Activated naive CD4-positive, alpha-beta T cell treated with anti-CD3 and anti-CD28 coated beads for 36 hours (primary cell): ENCODE measurements around the gene CS. TPM values are rescaled to one million over a fixed set of nuclear protein-coding genes. Genes with fewer than 3 reads are reported as not detected.
"Not testable (repeated sequence)": the region's sequence is repeated elsewhere in the genome, so short reads cannot be mapped to it uniquely, and the experiment has no call there.

ENCODE experiments used
- CTCF ChIA-PET: fragments of 350-600 bp; sonication (Branson Sonifier 250); formaldehyde crosslinking; loops from one replicate; lab custom pipeline; 2021; ENCODE audit warnings: antibody characterized with exemption; lab: Charles Lee
- DNase-seq: peaks from one replicate; pipeline ENCODE4 v3.0.0-alpha.2; 2020
- H3K27ac Mint-ChIP-seq: one replicate; pipeline ENCODE4 v1.8.0; 2021; ENCODE audit warnings: mild to moderate bottlenecking, mixed read lengths
- H3K27me3 Mint-ChIP-seq: one replicate; pipeline ENCODE4 v1.8.0; 2021; ENCODE audit warnings: low read depth, mixed read lengths
- H3K36me3 Mint-ChIP-seq: one replicate; pipeline ENCODE4 v1.8.0; 2021; ENCODE audit warnings: low read depth, mixed read lengths
- H3K4me1 Mint-ChIP-seq: one replicate; pipeline ENCODE4 v1.8.0; 2021; ENCODE audit warnings: low read depth, mixed read lengths
- H3K4me3 Mint-ChIP-seq: one replicate; pipeline ENCODE4 v1.8.0; 2021; ENCODE audit warnings: mild to moderate bottlenecking, moderate library complexity, mixed read lengths
- H3K9me3 Mint-ChIP-seq: one replicate; pipeline ENCODE4 v1.8.0; 2021; ENCODE audit warnings: mixed read lengths
- intact Hi-C: fragments of 100-400 bp; cut with micrococcal nuclease; formaldehyde crosslinking; loops from one replicate; pipeline ENCODE4 v1.15.1; 2023
- total RNA-seq, 2 experiments: library from RNA; stranded (reverse); gene quantifications; one replicate each; pipeline ENCODE4 v1.2.3, GENCODE V29; 2021

Gene CS
- total RNA-seq, 2 experiments from 2014 or later = 330 to 336 TPM

GRCh38 chr12:56298828-56299227 is 1.3 kb downstream of the CS start:
- peaks cover 47% of the 10 kb centered on the region for H3K4me1 Mint-ChIP-seq
- intact Hi-C loops = no loop called here
- CTCF ChIA-PET = interaction anchor here (0.9 to 1.5 kb wide), 7 partner anchors 10 to 165 kb away, joined by 3 to 5 read pairs (median 4); partner anchors contain the start of genes RNF41 and SMARCC2

DNA sequence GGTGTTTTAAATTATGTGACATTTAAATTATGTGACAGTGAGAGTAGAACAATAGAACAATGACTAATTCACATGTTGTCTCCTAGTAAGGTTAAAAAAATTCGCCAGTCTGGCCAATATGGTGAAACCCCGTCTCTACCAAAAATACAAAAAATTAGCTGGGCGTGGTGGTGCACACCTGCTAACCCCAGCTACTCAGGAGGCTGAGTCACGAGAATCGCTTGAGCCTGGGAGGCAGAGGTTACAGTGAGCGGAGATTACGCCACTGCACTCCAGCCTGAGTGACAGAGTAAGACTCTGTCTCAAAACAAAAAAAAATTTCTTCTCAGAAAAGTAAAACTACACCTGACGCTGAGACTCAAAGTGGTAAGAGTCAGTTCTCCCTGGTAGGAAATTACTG is 2.7 kb downstream of the CS start:
- no peak for DNase-seq
- Mint-ChIP-seq H3K4me3 (no peak overlapping the region), H3K4me1 (peaks cover 53% of the 10 kb centered on the region), H3K36me3 (peaks cover 22% of the 10 kb centered on the region), H3K27ac (no peak overlapping the region), H3K27me3 (no peaks in the 10 kb centered on the region), H3K9me3 (no peaks in the 10 kb centered on the region)
- CTCF ChIA-PET = interaction anchor here (1.1 to 1.5 kb wide), 4 partner anchors 11 to 166 kb away, joined by 3 to 5 read pairs (median 4); no protein-coding TSS in a partner anchor
- intact Hi-C loops = no loop called here

More at GRCh38 chr12:56298828-56299227, 1.3 kb downstream of the CS start:
- H3K27me3 Mint-ChIP-seq = no peaks in the 10 kb centered on the region
- no peaks in the 10 kb centered on the region for H3K9me3 Mint-ChIP-seq
- H3K27ac Mint-ChIP-seq = peak overlapping the region; percentile 71
- no peak for DNase-seq
- H3K36me3 Mint-ChIP-seq = peaks cover 20% of the 10 kb centered on the region
- peak overlapping the region; percentile 91 for H3K4me3 Mint-ChIP-seq

GRCh38 chr12:56296295-56296694 is 3.8 kb downstream of the CS start:
- no peaks in the 10 kb centered on the region for H3K9me3 Mint-ChIP-seq
- H3K4me3 Mint-ChIP-seq = no peak overlapping the region
- H3K36me3 Mint-ChIP-seq = peaks cover 23% of the 10 kb centered on the region
- CTCF ChIA-PET = interaction anchor here (1.3 to 1.4 kb wide), 2 partner anchors 41 to 167 kb away, joined by 3 to 4 read pairs; no protein-coding TSS in a partner anchor
- intact Hi-C loops = no loop called here
- no peak for DNase-seq
- H3K27ac Mint-ChIP-seq = peak overlapping the region; percentile 15
- no peaks in the 10 kb centered on the region for H3K27me3 Mint-ChIP-seq
- H3K4me1 Mint-ChIP-seq = peaks cover 60% of the 10 kb centered on the region

GRCh38 chr12:56293795-56294194 is 6.3 kb downstream of the CS start:
- CTCF ChIA-PET = interaction anchor here (0.9 kb wide), 1 partner anchor 17 kb away, joined by 4 read pairs; no protein-coding TSS in a partner anchor
- H3K4me3 Mint-ChIP-seq = no peak overlapping the region
- intact Hi-C loops = no loop called here
- H3K36me3 Mint-ChIP-seq = peaks cover 26% of the 10 kb centered on the region
- peaks cover 62% of the 10 kb centered on the region for H3K4me1 Mint-ChIP-seq
- no peaks in the 10 kb centered on the region for H3K27me3 Mint-ChIP-seq
- H3K27ac Mint-ChIP-seq = no peak overlapping the region
- no peak for DNase-seq
- H3K9me3 Mint-ChIP-seq = no peaks in the 10 kb centered on the region

GRCh38 chr12:56288705-56289387 is 11.3 kb downstream of the CS start:
- Mint-ChIP-seq H3K36me3 (peaks cover 14% of the 10 kb centered on the region), H3K4me3 (no peak overlapping the region), H3K27me3 (no peaks in the 10 kb centered on the region), H3K27ac (no peak overlapping the region), H3K4me1 (peaks cover 33% of the 10 kb centered on the region), H3K9me3 (no peaks in the 10 kb centered on the region)
- intact Hi-C loops = no loop called here
- CTCF ChIA-PET = interaction anchor here (0.7 to 1.2 kb wide), 2 partner anchors 9 to 99 kb away, joined by 3 read pairs; partner anchors contain the start of gene SMARCC2
- DNase-seq = no peak

- Mint-ChIP-seq H3K36me3 (peaks cover 25% of the 10 kb centered on the region), H3K27ac (peak overlapping the region; percentile 44), H3K4me1 (peaks cover 14% of the 10 kb centered on the region), H3K9me3 (no peaks in the 10 kb centered on the region), H3K27me3 (no peaks in the 10 kb centered on the region), H3K4me3 (no peak overlapping the region)
- no peak for DNase-seq
- intact Hi-C loops = no loop called here
- CTCF ChIA-PET = interaction anchor here (0.9 to 1.2 kb wide), 3 partner anchors 10 to 162 kb away, joined by 3 to 4 read pairs (median 3); no protein-coding TSS in a partner anchor
Observed at GRCh38 chr12:56286044-56286830, 13.9 kb downstream of the CS start.

DNA sequence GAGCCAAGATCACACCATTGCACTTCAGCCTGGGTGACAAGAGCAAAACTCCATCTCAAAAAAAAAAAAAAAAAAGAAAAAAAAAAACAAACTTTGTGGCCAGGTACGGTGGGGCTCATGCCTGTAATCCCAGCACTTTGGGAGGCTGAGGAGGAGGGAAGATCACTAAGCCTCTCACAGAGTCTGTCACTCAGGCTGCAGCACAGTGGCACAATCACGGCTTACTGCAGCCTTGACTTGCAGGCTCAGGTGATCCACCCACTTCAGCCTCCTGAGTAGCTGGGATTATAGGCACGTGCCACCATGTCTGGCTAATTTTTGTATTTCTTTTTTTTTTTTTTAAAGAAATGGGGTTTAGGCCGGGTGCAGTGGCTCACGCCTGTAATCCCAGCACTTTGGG is 15.9 kb downstream of the CS start:
- DNase-seq, H3K4me3 Mint-ChIP-seq, H3K4me1 Mint-ChIP-seq, H3K9me3 Mint-ChIP-seq, intact Hi-C loops, H3K27ac Mint-ChIP-seq, H3K27me3 Mint-ChIP-seq: not testable (repeated sequence)
- peaks cover 24% of the 10 kb centered on the region for H3K36me3 Mint-ChIP-seq
- CTCF ChIA-PET = interaction anchor here (0.6 to 1.0 kb wide), 3 partner anchors 13 to 115 kb away, joined by 3 to 4 read pairs (median 4); no protein-coding TSS in a partner anchor

GRCh38 chr12:56282579-56282978 is 17.6 kb downstream of the CS start:
- H3K27ac Mint-ChIP-seq = peak overlapping the region; percentile 2
- H3K4me1 Mint-ChIP-seq = peaks cover 2% of the 10 kb centered on the region
- intact Hi-C loops = no loop called here
- DNase-seq = no peak
- CTCF ChIA-PET = no interaction called here
- H3K4me3 Mint-ChIP-seq = no peak overlapping the region
- H3K27me3 Mint-ChIP-seq = no peaks in the 10 kb centered on the region
- H3K36me3 Mint-ChIP-seq = peaks cover 28% of the 10 kb centered on the region
- H3K9me3 Mint-ChIP-seq = no peaks in the 10 kb centered on the region

DNA sequence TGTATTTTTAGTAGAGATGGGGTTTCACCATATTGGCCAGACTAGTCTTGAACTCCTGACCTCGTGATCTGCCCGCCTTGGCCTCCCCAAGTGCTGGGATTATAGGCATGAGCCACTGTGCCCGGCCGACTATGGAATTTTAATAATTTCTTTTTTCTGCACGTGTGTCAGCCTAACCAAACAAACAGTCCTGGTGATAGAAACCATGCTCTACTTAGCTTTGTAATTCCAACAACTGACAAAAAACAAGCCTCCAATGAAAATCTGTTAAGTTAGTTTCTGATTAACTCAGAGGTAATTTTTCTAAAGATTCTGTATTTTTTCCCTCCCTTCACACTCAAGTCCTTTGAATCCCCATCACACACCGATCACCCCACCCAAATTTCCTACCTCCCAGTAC is 18.1 kb downstream of the CS start:
- peaks cover 2% of the 10 kb centered on the region for H3K4me1 Mint-ChIP-seq
- CTCF ChIA-PET = no interaction called here
- no peaks in the 10 kb centered on the region for H3K27me3 Mint-ChIP-seq
- H3K27ac Mint-ChIP-seq = peak overlapping the region; percentile 2
- no peak for DNase-seq
- intact Hi-C loops = no loop called here
- H3K36me3 Mint-ChIP-seq = peaks cover 28% of the 10 kb centered on the region
- no peaks in the 10 kb centered on the region for H3K9me3 Mint-ChIP-seq
- no peak overlapping the region for H3K4me3 Mint-ChIP-seq

GRCh38 chr12:56280849-56281248 is 19.3 kb downstream of the CS start:
- Mint-ChIP-seq H3K27ac (peak overlapping the region; percentile 11), H3K27me3 (no peaks in the 10 kb centered on the region), H3K4me1 (peaks cover 2% of the 10 kb centered on the region), H3K4me3 (no peak overlapping the region), H3K36me3 (peaks cover 30% of the 10 kb centered on the region), H3K9me3 (no peaks in the 10 kb centered on the region)
- CTCF ChIA-PET = no interaction called here
- intact Hi-C loops = no loop called here
- no peak for DNase-seq

GRCh38 chr12:56278905-56279304 is 21.2 kb downstream of the CS start:
- Mint-ChIP-seq H3K27ac (no peak overlapping the region), H3K4me1 (peaks cover 2% of the 10 kb centered on the region), H3K27me3 (no peaks in the 10 kb centered on the region), H3K4me3 (no peak overlapping the region), H3K9me3 (no peaks in the 10 kb centered on the region), H3K36me3 (peaks cover 36% of the 10 kb centered on the region)
- no peak for DNase-seq
- intact Hi-C loops = no loop called here
- CTCF ChIA-PET = interaction anchor here (1.0 to 1.1 kb wide), 2 partner anchors 37 to 103 kb away, joined by 3 read pairs; no protein-coding TSS in a partner anchor

GRCh38 chr12:56274299-56274698 is 25.8 kb downstream of the CS start:
- CTCF ChIA-PET = interaction anchor here (0.7 kb wide), 1 partner anchor 42 kb away, joined by 4 read pairs; the partner anchor contains the start of gene CNPY2
- H3K27me3 Mint-ChIP-seq = no peaks in the 10 kb centered on the region
- no peak overlapping the region for H3K27ac Mint-ChIP-seq
- no peaks in the 10 kb centered on the region for H3K4me1 Mint-ChIP-seq
- no peak overlapping the region for H3K4me3 Mint-ChIP-seq
- no peak for DNase-seq
- intact Hi-C loops = no loop called here
- H3K36me3 Mint-ChIP-seq = peaks cover 26% of the 10 kb centered on the region
- no peaks in the 10 kb centered on the region for H3K9me3 Mint-ChIP-seq
